GM12874 (cell line): ENCODE results near the gene ZNF688.

ENCODE experiments used
- CTCF ChIP-seq: IDR thresholded peaks from 2 replicates; pipeline ENCODE4 v1.5.1; 2011; ENCODE audit warnings: low read depth, mild to moderate bottlenecking, control low read depth, low read length, moderate library complexity; ENCODE audit not compliant: insufficient read depth

ZNF688 gene

DNA sequence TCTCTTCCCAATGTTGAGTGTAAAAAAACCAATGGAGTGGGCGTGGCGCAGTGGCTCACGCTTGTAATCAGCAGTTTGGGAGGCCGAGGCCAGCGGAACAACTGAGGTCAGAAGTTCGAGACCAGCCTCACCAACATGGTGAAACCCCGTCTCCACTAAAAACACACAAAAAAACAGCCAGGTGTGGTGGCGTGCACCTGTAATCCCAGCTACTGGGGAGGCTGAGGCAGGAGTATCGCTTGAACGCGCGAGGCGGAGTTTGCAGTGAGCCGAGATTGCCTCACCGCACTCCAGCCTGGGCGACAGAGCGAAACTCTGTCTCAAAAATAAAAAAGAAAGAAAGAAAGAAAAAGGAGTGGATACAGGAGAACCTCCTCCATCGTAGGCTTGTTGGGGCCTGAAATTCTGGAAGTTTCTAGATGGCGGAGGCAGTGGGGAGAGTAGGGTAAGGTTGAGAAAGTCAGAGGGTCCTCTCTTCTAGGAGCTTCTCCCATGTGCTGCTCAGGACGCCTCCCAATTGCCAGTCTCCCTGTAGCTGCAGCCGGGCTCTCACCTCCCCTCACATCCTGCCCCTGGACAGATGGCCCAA, 12.6 kb downstream of the ZNF688 start:
- no peak for TF ChIP-seq CTCF

- 0 out of 2 replicates have a peak, but pooled peaks have one; percentile 31 for TF ChIP-seq CTCF
Measured at GRCh38 chr16:30557957-30558788, 13.3 kb downstream of the ZNF688 start, which contains the start of gene ZNF764. Gene ZNF764 (minus strand): TSS chr16:30558374. CDS start chr16:30558182, 192 bp downstream.

- TF ChIP-seq CTCF = no peak
Measured at GRCh38 chr16:30557707-30557956, 13.9 kb downstream of the ZNF688 start.

- no peak for TF ChIP-seq CTCF
Measured at GRCh38 chr16:30556125-30556473, 15.4 kb downstream of the ZNF688 start.

- TF ChIP-seq CTCF = no peak
Measured at GRCh38 chr16:30555315-30556124, 16.0 kb downstream of the ZNF688 start.

- TF ChIP-seq CTCF = no peak
Measured at GRCh38 chr16:30554557-30555314, 16.8 kb downstream of the ZNF688 start.

DNA sequence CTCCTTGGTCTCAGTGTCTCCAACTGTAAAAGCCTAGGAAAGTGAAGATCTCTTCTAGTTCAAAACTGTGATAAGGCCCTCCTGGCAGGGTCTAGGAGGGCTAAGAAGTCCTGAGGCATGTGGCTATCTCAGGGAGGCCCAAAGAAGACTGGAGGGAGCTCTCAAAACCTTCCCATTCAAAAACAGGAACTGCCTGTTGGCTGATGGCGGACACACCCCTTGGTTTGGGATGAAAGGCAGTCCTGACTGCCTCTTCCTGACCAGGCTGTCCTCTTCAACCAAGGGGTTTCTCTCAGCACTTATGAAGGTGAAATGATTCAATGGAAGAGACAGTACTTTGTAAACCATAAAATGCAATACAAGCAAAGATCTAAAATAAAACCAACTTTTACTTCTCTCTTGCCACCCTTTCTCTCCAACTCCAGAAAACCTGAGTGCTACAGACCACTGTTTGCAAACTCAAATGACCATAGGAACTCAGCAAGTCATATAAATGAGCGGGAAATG, 18.1 kb downstream of the ZNF688 start:
- TF ChIP-seq CTCF = no peak
